ENCODE data around the gene TMEM237. TPM values are rescaled to one million over a fixed set of nuclear protein-coding genes. Genes with fewer than 3 reads are reported as not detected.

Gene TMEM237
- 37.0 and 39.5 TPM in 2 replicates for total RNA-seq

DNA sequence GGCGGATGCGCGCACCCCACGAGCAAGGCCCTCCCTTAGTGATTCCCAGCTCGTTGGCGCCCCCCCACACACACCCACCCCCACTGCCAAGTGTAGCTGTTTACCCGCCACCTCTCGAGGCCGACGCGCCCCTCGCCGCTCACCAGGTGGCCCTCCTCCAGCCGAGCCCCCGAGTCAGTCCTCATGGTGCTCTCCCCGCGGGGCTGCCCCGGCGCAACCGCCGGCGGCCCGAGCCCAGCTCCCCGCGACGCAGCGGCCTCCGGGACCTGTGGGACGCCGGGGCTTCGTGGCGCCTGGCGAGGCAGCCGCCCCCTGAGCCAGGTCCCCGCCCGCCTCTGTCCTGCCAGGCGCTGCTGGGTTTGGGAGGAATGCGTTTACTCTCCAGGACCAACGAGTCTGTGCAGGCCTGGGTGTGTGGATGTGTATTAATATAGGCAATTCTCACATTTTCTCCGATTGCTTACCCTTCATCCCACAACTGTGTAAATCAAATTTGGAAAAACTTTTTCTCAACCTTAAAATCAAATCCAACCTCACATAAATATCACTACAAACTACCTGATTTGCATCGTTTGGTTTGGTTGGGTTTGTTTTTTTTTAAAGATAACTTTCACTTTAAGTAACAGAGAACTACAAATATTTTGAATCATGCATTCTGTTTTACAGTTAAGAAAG, at the start of gene TMEM237:
Gene TMEM237, minus strand, starts transcription at position 288 of the 675 bp plus-strand sequence. Its CDS starts 103 bp downstream, at position 185.

Other genes with a start within 250 kb of the TMEM237 start
- gene TRAK2, start 192.0 kb downstream of the TMEM237 start, total RNA-seq = 85.3 and 101 TPM in 2 replicates
- gene STRADB, start 191.8 kb downstream of the TMEM237 start, total RNA-seq = 35.8 and 38.3 TPM in 2 replicates
- 1.7 and 2.0 TPM in 2 replicates for gene MPP4, start 55.1 kb upstream of the TMEM237 start, total RNA-seq
- 31.0 and 31.6 TPM in 2 replicates for gene ALS2, start 137.4 kb upstream of the TMEM237 start, total RNA-seq
- 0.12 TPM in 1 of 2 replicates, not detected in the other for gene CDK15, start 163.0 kb upstream of the TMEM237 start, total RNA-seq

Data from aortic smooth muscle cell (primary cell).